ENCODE results near the gene ZPLD1. TPM values are rescaled to one million over a fixed set of nuclear protein-coding genes. Genes with fewer than 3 reads are reported as not detected.

ZPLD1 gene
- total and polyA plus RNA-seq, 2 of the 4 experiments (the other 2 are of a cell fraction): under 0.01 to 0.03 TPM

- Histone ChIP-seq H2AK9ac (replicated peaks; ENCODE audit: low read depth, low read length, poor library complexity) (no peak overlapping the region), H2AK5ac (ENCODE audit: low read depth, low read length) (no peak overlapping the region), H4K20me1 (ENCODE audit: insufficient read depth, low read length) (no peaks in the 10 kb centered on the region), H4K8ac (ENCODE audit: low read depth in 2 of 2, low read length in 2 of 2) (no peak overlapping the region), H2BK120ac (ENCODE audit: low read depth, low read length) (no peak overlapping the region), H3K36me3 (ENCODE audit: control insufficient read depth, insufficient read depth, low read length) (no peaks in the 10 kb centered on the region), H3K9me1 (ENCODE audit: insufficient read depth, low read length) (no peaks in the 10 kb centered on the region), H2AFZ (replicated peaks; ENCODE audit: low read length, poor library complexity) (no peak overlapping the region), H3K4me1 (ENCODE audit: control insufficient read depth, insufficient read depth, low read length) (no peaks in the 10 kb centered on the region), H3K27me3 (ENCODE audit: control insufficient read depth, insufficient read depth, low read length) (no peaks in the 10 kb centered on the region), H4K91ac (ENCODE audit: insufficient read depth, low read depth, low read length) (no peak overlapping the region), H3K27ac (ENCODE audit: insufficient read depth, low read length) (no peak overlapping the region), H3K14ac (replicated peaks; ENCODE audit: low read depth, low read length) (no peak overlapping the region), H4K5ac (ENCODE audit: low read depth, low read length) (no peak overlapping the region), H3K23ac (ENCODE audit: low read depth, low read length) (no peak overlapping the region), H2BK5ac (ENCODE audit: low read depth, low read length, poor library complexity, severe bottlenecking) (no peak overlapping the region), H3K79me1 (ENCODE audit: low read depth in 1 of 2, low read length in 2 of 2) (no peaks in the 10 kb centered on the region), H2BK20ac (ENCODE audit: low read depth, low read length) (no peak overlapping the region), H3K9ac (ENCODE audit: low read depth, low read length) (no peak overlapping the region), H2BK15ac (ENCODE audit: low read depth, low read length) (no peak overlapping the region), H3K4me2 (ENCODE audit: low read depth, low read length) (no peak overlapping the region), H3K4ac (ENCODE audit: low read depth, low read length) (no peak overlapping the region), H3K4me3 (ENCODE audit: insufficient read depth, low read depth, low read length) (no peak overlapping the region), H3K18ac (ENCODE audit: low read depth, low read length) (no peak overlapping the region), H3K56ac (ENCODE audit: extremely low read depth, insufficient read depth, low read length) (no peak overlapping the region), H3K9me3 (ENCODE audit: control insufficient read depth, insufficient read depth, low read length) (no peaks in the 10 kb centered on the region)
- POLR2A ChIA-PET (ENCODE audit: unreplicated experiment): interaction anchor here (0.6 kb wide), 1 partner anchor 12 kb away, joined by 7 read pairs; no protein-coding TSS in a partner anchor
- CTCF ChIA-PET: interaction anchor here (0.6 kb wide), 1 partner anchor 290 kb away, joined by 4 read pairs; no protein-coding TSS in a partner anchor
- TF ChIP-seq RFX5 (IDR thresholded peaks at IDR 0.05; ENCODE audit: low read depth, low read length) (no peak), CEBPB (IDR thresholded peaks at IDR 0.05; ENCODE audit: low read depth, low read length) (no peak), POLR2A (IDR thresholded peaks at IDR 0.05; ENCODE audit: low read depth, low read length) (no peak), SMC3 (IDR thresholded peaks at IDR 0.05; ENCODE audit: low read depth, low read length) (no peak), MXI1 (IDR thresholded peaks at IDR 0.05; ENCODE audit: borderline replicate concordance, low read depth, low read length) (no peak), MAFK (IDR thresholded peaks at IDR 0.05; ENCODE audit: low read depth, low read length) (no peak), NFE2L2 (IDR thresholded peaks at IDR 0.05; ENCODE audit: low read depth, low read length) (no peak), FOS (IDR thresholded peaks at IDR 0.05; ENCODE audit: low read depth, low read length) (no peak), RAD21 (IDR thresholded peaks at IDR 0.05; ENCODE audit: low read length) (no peak), USF2 (IDR thresholded peaks at IDR 0.05; ENCODE audit: low read depth, low read length) (no peak), ELK1 (IDR thresholded peaks at IDR 0.05; ENCODE audit: borderline replicate concordance, low read depth, low read length) (no peak), CTCF (conservative IDR thresholded peaks at IDR 0.05; ENCODE audit: low read depth, low read length) (no peak), BHLHE40 (IDR thresholded peaks at IDR 0.05; ENCODE audit: low read depth, low read length) (no peak), RCOR1 (IDR thresholded peaks at IDR 0.05; ENCODE audit: insufficient replicate concordance, low read length) (no peak), MAZ (IDR thresholded peaks at IDR 0.05; ENCODE audit: borderline replicate concordance, low read depth, low read length) (no peak), CHD1 (IDR thresholded peaks at IDR 0.05; ENCODE audit: low read depth, low read length) (no peak)
- DNase-seq (no peak), ATAC-seq (ENCODE audit: low read depth) (no peak)
- in situ Hi-C loops (cut with MboI; ENCODE audit: low sequenced_read_pairs) (no loop called here), dilution Hi-C loops (cut with HindIII; ENCODE audit: low sequenced_read_pairs, unreplicated experiment) (no loop called here), intact Hi-C loops (cut with micrococcal nuclease) (no loop called here)
- no TSS peak for BruUV-seq (replicated peaks)
These were observed 15.0 kb upstream of the ZPLD1 start for GRCh38 chr3:102419786-102420185.
